Measurements from ENCODE around the gene AKAP9.

DNA sequence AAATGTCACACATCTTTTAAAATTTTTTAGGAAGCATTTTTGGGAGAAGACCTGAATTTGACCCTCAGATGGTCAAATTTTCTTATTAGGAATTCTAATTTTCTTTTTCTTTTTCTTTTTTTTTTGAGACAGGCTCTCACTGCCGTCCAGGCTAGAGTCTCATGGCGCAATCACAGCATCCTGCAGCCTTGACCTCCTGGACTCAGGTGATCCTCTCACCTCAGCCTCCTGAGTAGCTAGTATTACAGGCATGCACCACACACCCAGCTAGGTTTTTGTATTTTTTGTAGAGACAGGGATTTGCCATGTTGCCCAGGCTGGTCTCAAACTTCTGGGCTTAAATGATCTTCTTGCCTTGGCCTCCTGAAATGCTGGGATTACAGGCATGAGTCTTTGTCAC is 65.4 kb downstream of the AKAP9 start:
- TF ChIP-seq, protein P1, sequence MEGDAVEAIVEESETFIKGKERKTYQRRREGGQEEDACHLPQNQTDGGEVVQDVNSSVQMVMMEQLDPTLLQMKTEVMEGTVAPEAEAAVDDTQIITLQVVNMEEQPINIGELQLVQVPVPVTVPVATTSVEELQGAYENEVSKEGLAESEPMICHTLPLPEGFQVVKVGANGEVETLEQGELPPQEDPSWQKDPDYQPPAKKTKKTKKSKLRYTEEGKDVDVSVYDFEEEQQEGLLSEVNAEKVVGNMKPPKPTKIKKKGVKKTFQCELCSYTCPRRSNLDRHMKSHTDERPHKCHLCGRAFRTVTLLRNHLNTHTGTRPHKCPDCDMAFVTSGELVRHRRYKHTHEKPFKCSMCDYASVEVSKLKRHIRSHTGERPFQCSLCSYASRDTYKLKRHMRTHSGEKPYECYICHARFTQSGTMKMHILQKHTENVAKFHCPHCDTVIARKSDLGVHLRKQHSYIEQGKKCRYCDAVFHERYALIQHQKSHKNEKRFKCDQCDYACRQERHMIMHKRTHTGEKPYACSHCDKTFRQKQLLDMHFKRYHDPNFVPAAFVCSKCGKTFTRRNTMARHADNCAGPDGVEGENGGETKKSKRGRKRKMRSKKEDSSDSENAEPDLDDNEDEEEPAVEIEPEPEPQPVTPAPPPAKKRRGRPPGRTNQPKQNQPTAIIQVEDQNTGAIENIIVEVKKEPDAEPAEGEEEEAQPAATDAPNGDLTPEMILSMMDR (IDR thresholded peaks at IDR 0.05) = no peak
- TF ChIP-seq POLR2A (IDR thresholded peaks at IDR 0.05) (no peak), POLR2AphosphoS5 (IDR thresholded peaks at IDR 0.05) (no peak), EP300 (IDR thresholded peaks at IDR 0.05) (no peak)

Measured in upper lobe of left lung (tissue), 4 donors.